Adrenal gland (tissue), 5 donors: Measurements from ENCODE around the gene HJURP.

ENCODE experiments used
- POLR2A ChIP-seq, 2 donors: fragments of 450-650 bp; IDR thresholded peaks; one replicate each; pipeline ENCODE4 v1.6.1; 2017; ENCODE audit warnings: antibody characterized with exemption in 2 of 2, mild to moderate bottlenecking in 2 of 2, moderate library complexity in 1 of 2
- TF ChIP-seq, protein P1 (sequence below), 6 experiments: fragments of 450-650 bp in 4 of 6; fragments of 200-600 bp in 2 of 6; sonication (generic) in 1 of 6; IDR thresholded peaks; 1 replicate in 5 of 6; 2 replicates in 1 of 6; pipeline versions ENCODE4 v1.5.1 to v1.8.0; 2016 to 2021; ENCODE audit warnings: antibody characterized with exemption in 6 of 6, mild to moderate bottlenecking in 2 of 6, moderate library complexity in 1 of 6
- donor health status: DM: no; HTN: no; CAD: no.

DNA sequence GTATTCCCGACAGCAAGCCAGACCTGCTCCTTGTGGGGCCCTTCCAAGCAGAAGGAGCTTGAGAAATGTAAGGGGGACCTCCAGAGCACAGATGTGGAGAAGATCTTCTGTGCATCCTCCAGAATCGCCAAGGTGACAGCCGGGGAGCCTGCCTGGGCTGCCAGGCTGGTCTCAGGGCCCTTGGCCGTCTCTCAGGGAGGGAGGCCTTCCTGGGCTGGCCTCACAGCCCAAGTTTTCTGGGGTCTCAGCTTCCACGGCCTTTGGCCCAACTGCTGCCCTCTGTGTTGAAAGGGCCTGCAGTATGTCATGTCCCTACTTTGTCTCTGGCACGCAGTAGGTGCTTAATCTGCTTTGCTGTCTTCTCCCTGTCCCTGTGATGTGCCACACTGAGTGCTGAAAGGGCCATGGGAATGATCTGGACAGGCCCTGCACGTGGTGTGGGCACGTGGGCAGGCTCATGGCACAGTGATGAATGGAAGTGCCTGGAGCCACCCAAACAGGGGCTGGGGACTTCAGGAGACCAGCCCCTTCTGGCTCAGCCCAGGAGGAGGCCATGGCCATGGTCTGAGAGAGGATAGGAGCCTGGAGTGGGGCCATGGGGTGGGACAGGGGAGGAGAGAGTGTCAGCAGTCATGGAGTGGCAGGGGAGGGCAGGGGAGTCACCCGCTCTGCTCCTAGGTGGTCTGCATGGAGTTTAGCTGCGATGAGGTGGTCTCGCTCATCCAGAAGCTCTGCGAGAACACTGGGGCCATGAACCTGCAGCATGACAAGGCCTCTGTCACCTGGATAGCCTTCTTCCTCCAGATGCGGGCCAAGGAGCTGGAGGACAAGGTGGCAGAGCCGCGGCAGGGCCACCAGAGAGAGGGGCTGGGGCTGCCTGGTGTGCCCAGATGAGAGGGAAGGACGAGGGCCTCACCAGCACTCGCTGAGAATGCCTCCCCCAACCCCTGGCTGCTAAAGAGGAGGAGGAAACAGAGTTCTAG is 35.4 kb downstream of the HJURP start:
- TF ChIP-seq, protein P1, sequence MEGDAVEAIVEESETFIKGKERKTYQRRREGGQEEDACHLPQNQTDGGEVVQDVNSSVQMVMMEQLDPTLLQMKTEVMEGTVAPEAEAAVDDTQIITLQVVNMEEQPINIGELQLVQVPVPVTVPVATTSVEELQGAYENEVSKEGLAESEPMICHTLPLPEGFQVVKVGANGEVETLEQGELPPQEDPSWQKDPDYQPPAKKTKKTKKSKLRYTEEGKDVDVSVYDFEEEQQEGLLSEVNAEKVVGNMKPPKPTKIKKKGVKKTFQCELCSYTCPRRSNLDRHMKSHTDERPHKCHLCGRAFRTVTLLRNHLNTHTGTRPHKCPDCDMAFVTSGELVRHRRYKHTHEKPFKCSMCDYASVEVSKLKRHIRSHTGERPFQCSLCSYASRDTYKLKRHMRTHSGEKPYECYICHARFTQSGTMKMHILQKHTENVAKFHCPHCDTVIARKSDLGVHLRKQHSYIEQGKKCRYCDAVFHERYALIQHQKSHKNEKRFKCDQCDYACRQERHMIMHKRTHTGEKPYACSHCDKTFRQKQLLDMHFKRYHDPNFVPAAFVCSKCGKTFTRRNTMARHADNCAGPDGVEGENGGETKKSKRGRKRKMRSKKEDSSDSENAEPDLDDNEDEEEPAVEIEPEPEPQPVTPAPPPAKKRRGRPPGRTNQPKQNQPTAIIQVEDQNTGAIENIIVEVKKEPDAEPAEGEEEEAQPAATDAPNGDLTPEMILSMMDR (IDR thresholded peaks at IDR 0.05): no peak
- TF ChIP-seq POLR2A (IDR thresholded peaks at IDR 0.05): no peak
